IPS-20b (cell line): Measurements from ENCODE around the gene BRICD5.

Source experiments
- H3K27ac ChIP-seq: one replicate; pipeline ENCODE4 v1.5.1; 2013; ENCODE audit warnings: low read length
- H3K27me3 ChIP-seq: 2 replicates; pipeline ENCODE4 v1.6.1; 2013; ENCODE audit warnings: mild to moderate bottlenecking, low read length, inconsistent platforms; ENCODE audit not compliant: insufficient read depth
- H3K36me3 ChIP-seq: 2 replicates; pipeline ENCODE4 v1.6.1; 2013; ENCODE audit warnings: low read depth, mild to moderate bottlenecking, inconsistent platforms, low read length, moderate library complexity; ENCODE audit not compliant: insufficient read depth
- H3K4me1 ChIP-seq: 2 replicates; pipeline ENCODE4 v1.6.1; 2013; ENCODE audit warnings: mild to moderate bottlenecking, control low read depth, inconsistent platforms, low read length, moderate library complexity; ENCODE audit not compliant: insufficient read depth
- H3K4me3 ChIP-seq: 2 replicates; pipeline ENCODE4 v1.5.1; 2013; ENCODE audit warnings: mild to moderate bottlenecking, low read length, inconsistent platforms
- H3K9ac ChIP-seq: 2 replicates; pipeline ENCODE4 v1.6.1; 2013; ENCODE audit warnings: low read depth, mild to moderate bottlenecking, inconsistent platforms, low read length, moderate library complexity
- H3K9me3 ChIP-seq: 2 replicates; pipeline ENCODE4 v1.6.1; 2013; ENCODE audit warnings: mild to moderate bottlenecking, low read depth, low read length, inconsistent platforms; ENCODE audit not compliant: insufficient read depth

Gene BRICD5

GRCh38 chr16:2236337-2237101 is 25.9 kb upstream of the BRICD5 start, which contains the start of gene DNASE1L2:
Gene DNASE1L2 (plus strand): TSS chr16:2236444. CDS start chr16:2236817, 373 bp downstream.
- Histone ChIP-seq H3K27me3 (peaks cover 33% of the 10 kb centered on the region), H3K4me1 (peaks cover 3% of the 10 kb centered on the region; the same call in 1 of the 2 replicates), H3K36me3 (peaks cover 20% of the 10 kb centered on the region), H3K27ac (no peak within 1 kb of the TSS), H3K4me3 (peak within 1 kb of the TSS; percentile 42; the same call in 1 of the 2 replicates), H3K9ac (no peak within 1 kb of the TSS), H3K9me3 (no peaks in the 10 kb centered on the region)

GRCh38 chr16:2235695-2236336 is 25.2 kb upstream of the BRICD5 start:
- Histone ChIP-seq H3K4me3 (no peak overlapping the region), H3K9ac (no peak overlapping the region), H3K4me1 (peaks cover 3% of the 10 kb centered on the region; the same call in 1 of the 2 replicates), H3K9me3 (no peaks in the 10 kb centered on the region), H3K36me3 (peaks cover 25% of the 10 kb centered on the region), H3K27me3 (peaks cover 33% of the 10 kb centered on the region), H3K27ac (no peak overlapping the region)

GRCh38 chr16:2235234-2235651 is 24.6 kb upstream of the BRICD5 start:
- peaks cover 3% of the 10 kb centered on the region; the same call in 1 of the 2 replicates for H3K4me1 ChIP-seq
- H3K27ac ChIP-seq = no peak overlapping the region
- no peaks in the 10 kb centered on the region for H3K9me3 ChIP-seq
- H3K27me3 ChIP-seq = peaks cover 33% of the 10 kb centered on the region
- no peak overlapping the region for H3K9ac ChIP-seq
- peaks cover 25% of the 10 kb centered on the region for H3K36me3 ChIP-seq
- H3K4me3 ChIP-seq = no peak overlapping the region

GRCh38 chr16:2234813-2235170 is 24.1 kb upstream of the BRICD5 start:
- Histone ChIP-seq H3K9ac (no peak overlapping the region), H3K27me3 (peaks cover 33% of the 10 kb centered on the region), H3K36me3 (peaks cover 23% of the 10 kb centered on the region)

GRCh38 chr16:2233872-2234812 is 23.5 kb upstream of the BRICD5 start:
- H3K4me1 ChIP-seq = peaks cover 3% of the 10 kb centered on the region; the same call in 1 of the 2 replicates
- peaks cover 27% of the 10 kb centered on the region for H3K36me3 ChIP-seq
- peaks cover 33% of the 10 kb centered on the region for H3K27me3 ChIP-seq
- no peak overlapping the region for H3K4me3 ChIP-seq
- no peak overlapping the region for H3K9ac ChIP-seq
- no peak overlapping the region for H3K27ac ChIP-seq
- H3K9me3 ChIP-seq = no peaks in the 10 kb centered on the region

More at GRCh38 chr16:2234813-2235170, 24.1 kb upstream of the BRICD5 start:
- H3K9me3 ChIP-seq = no peaks in the 10 kb centered on the region
- H3K27ac ChIP-seq = no peak overlapping the region
- H3K4me1 ChIP-seq = peaks cover 3% of the 10 kb centered on the region; the same call in 1 of the 2 replicates
- no peak overlapping the region for H3K4me3 ChIP-seq

- Histone ChIP-seq H3K27ac (no peak overlapping the region), H3K27me3 (peaks cover 25% of the 10 kb centered on the region), H3K9ac (no peak overlapping the region), H3K9me3 (no peaks in the 10 kb centered on the region), H3K36me3 (peaks cover 31% of the 10 kb centered on the region), H3K4me1 (peaks cover under 1% of the 10 kb centered on the region; the same call in 1 of the 2 replicates), H3K4me3 (no peak overlapping the region)
Observed at GRCh38 chr16:2233046-2233775, 22.5 kb upstream of the BRICD5 start.

GRCh38 chr16:2232094-2232990 is 21.7 kb upstream of the BRICD5 start:
- no peak overlapping the region for H3K27ac ChIP-seq
- H3K36me3 ChIP-seq = peaks cover 31% of the 10 kb centered on the region

GRCh38 chr16:2231016-2231931 is 20.6 kb upstream of the BRICD5 start:
- H3K9me3 ChIP-seq = no peaks in the 10 kb centered on the region
- peaks cover 6% of the 10 kb centered on the region for H3K27me3 ChIP-seq
- no peak overlapping the region for H3K9ac ChIP-seq
- peaks cover 31% of the 10 kb centered on the region for H3K36me3 ChIP-seq
- H3K4me3 ChIP-seq = no peak overlapping the region
- H3K27ac ChIP-seq = no peak overlapping the region
- no peaks in the 10 kb centered on the region; the same call in 1 of the 2 replicates for H3K4me1 ChIP-seq

More at GRCh38 chr16:2232094-2232990, 21.7 kb upstream of the BRICD5 start:
- Histone ChIP-seq H3K4me3 (no peak overlapping the region), H3K9me3 (no peaks in the 10 kb centered on the region), H3K4me1 (no peaks in the 10 kb centered on the region; the same call in 1 of the 2 replicates), H3K9ac (no peak overlapping the region), H3K27me3 (peaks cover 17% of the 10 kb centered on the region)

- H3K36me3 ChIP-seq = peaks cover 31% of the 10 kb centered on the region
- no peak overlapping the region for H3K27ac ChIP-seq
- H3K27me3 ChIP-seq = no peaks in the 10 kb centered on the region
- no peaks in the 10 kb centered on the region for H3K4me1 ChIP-seq
- no peaks in the 10 kb centered on the region for H3K9me3 ChIP-seq
- H3K9ac ChIP-seq = no peak overlapping the region
- H3K4me3 ChIP-seq = no peak overlapping the region
Observed at GRCh38 chr16:2230376-2230775, 19.7 kb upstream of the BRICD5 start.
